Stomach (tissue), 9 donors: Measurements from ENCODE around the gene MAST4. TPM values are rescaled to one million over a fixed set of nuclear protein-coding genes. Genes with fewer than 3 reads are reported as not detected.

Source experiments
- DNase-seq, 2 donors: peaks; one replicate each; pipeline versions ENCODE4 v3.0.0 to v3.0.0-alpha.2; 2013 to 2019
- H3K27ac ChIP-seq, 5 donors: fragments of 200-600 bp in 4 of 5; sonication (generic) in 4 of 5; one replicate each; pipeline ENCODE4 v1.5.1; 2013 to 2019; ENCODE audit warnings: mild to moderate bottlenecking in 1 of 5, moderate library complexity in 1 of 5
- H3K27me3 ChIP-seq, 3 donors: fragments of 200-600 bp; sonication (generic); one replicate each; pipeline ENCODE4 v1.5.1; 2017 to 2019; ENCODE audit warnings: mixed run types in 1 of 3
- H3K36me3 ChIP-seq, 4 donors: fragments of 200-600 bp; sonication (generic); 1 replicate in 3 of 4; 2 replicates in 1 of 4; pipeline ENCODE4 v1.5.1; 2016 to 2019
- H3K4me1 ChIP-seq, 4 donors: fragments of 200-600 bp; sonication (generic); one replicate each; pipeline ENCODE4 v1.5.1; 2016 to 2019
- H3K4me3 ChIP-seq, 4 donors: fragments of 200-600 bp; sonication (generic) in 3 of 4; one replicate each; pipeline ENCODE4 v1.5.1; 2016 to 2019; ENCODE audit warnings: mild to moderate bottlenecking in 1 of 4
- H3K9me3 ChIP-seq, 4 donors: fragments of 200-600 bp; sonication (generic); one replicate each; pipeline ENCODE4 v1.5.1; 2016 to 2019
- CTCF ChIP-seq, 7 experiments: fragments of 450-650 bp in 4 of 7; fragments of 200-600 bp in 3 of 7; sonication (generic) in 3 of 7; IDR thresholded peaks; one replicate each; pipeline ENCODE4 v1.5.1; 2016 to 2019; ENCODE audit warnings: antibody characterized with exemption in 7 of 7, control low read depth in 2 of 7, mild to moderate bottlenecking in 1 of 7
- EP300 ChIP-seq: sonication (generic); formaldehyde crosslinking; IDR thresholded peaks from one replicate; pipeline ENCODE4 v1.6.1; 2017; ENCODE audit warnings: antibody characterized with exemption
- POLR2A ChIP-seq, 4 donors: fragments of 450-650 bp; IDR thresholded peaks; one replicate each; pipeline ENCODE4 v1.6.1; 2016; ENCODE audit warnings: antibody characterized with exemption in 4 of 4, control low read depth in 2 of 4, mild to moderate bottlenecking in 1 of 4, moderate library complexity in 1 of 4
- POLR2AphosphoS5 ChIP-seq, 3 donors: sonication (generic); formaldehyde crosslinking; IDR thresholded peaks; one replicate each; pipeline ENCODE4 v1.6.1; 2016; ENCODE audit warnings: antibody characterized with exemption in 3 of 3
- WGBS, 5 donors: extraction: QIAGEN DNeasy Blood & Tissue Kit in 3 of 5; methylation state at CpG; one replicate each; pipeline versions ENCODE4 v1.1.5 to v1.1.7; 2013 to 2018; 5-methylcytosine and 5-hydroxymethylcytosine counted together
- intact Hi-C: fragments of 100-400 bp; cut with DNase I; formaldehyde crosslinking; loops from one replicate; pipeline ENCODE4 v1.15.1; 2023; ENCODE audit warnings: low total_unique reads
- polyA plus RNA-seq, 3 donors: library from polyadenylated mRNA; stranded (reverse); fragments of 200-250 nt; gene quantifications; one replicate each; pipeline ENCODE4 v1.2.3, GENCODE V29; 2013
- total RNA-seq, 5 donors: library from RNA; depleted of rRNA; stranded (reverse); fragments of >200 nt; gene quantifications; one replicate each; pipeline versions ENCODE4 v1.1.0 to v1.2.3, GENCODE V29; 2014 to 2016
- donor health status: healthy with polysubstance abuse.
- donor health status: Bipolar disorder and iron deficiency.
- donor health status: healthy.

Gene MAST4
- total and polyA plus RNA-seq, 8 donors = 1.5 to 52.5 (median 32.1) TPM

GRCh38 chr5:66621146-66621545 is 25.0 kb downstream of the MAST4 start:
- Histone ChIP-seq H3K4me1 (peaks cover 0 to 11% (median 0%) of the 10 kb centered on the region in 4 donors), H3K4me3 (no peak overlapping the region), H3K9me3 (no peaks in the 10 kb centered on the region), H3K27me3 (no peaks in the 10 kb centered on the region), H3K27ac (no peak overlapping the region), H3K36me3 (no peaks in the 10 kb centered on the region)
- DNase-seq = no peak
- no peak for TF ChIP-seq POLR2A (IDR thresholded peaks at IDR 0.05)
- TF ChIP-seq POLR2AphosphoS5 (IDR thresholded peaks at IDR 0.05) = no peak
- WGBS, 5 donors = 25 to 64% (median 49%) methylated on average over 2 of the region's 2 CpGs
- intact Hi-C loops = no loop called here

- intact Hi-C loops = no loop called here
- Histone ChIP-seq H3K27me3 (no peaks in the 10 kb centered on the region), H3K9me3 (no peaks in the 10 kb centered on the region), H3K4me3 (no peak overlapping the region), H3K36me3 (no peaks in the 10 kb centered on the region), H3K27ac (no peak overlapping the region), H3K4me1 (peaks cover 0 to 5% (median 0%) of the 10 kb centered on the region in 4 donors)
- WGBS, 5 donors = 75 to 84% (median 82%) methylated on average over 4 of the region's 4 CpGs
- DNase-seq = no peak
- TF ChIP-seq EP300 = no peak
- TF ChIP-seq POLR2AphosphoS5 (IDR thresholded peaks at IDR 0.05) = no peak
- TF ChIP-seq CTCF (IDR thresholded peaks at IDR 0.05) = no peak
- TF ChIP-seq POLR2A (IDR thresholded peaks at IDR 0.05) = no peak
Observed at GRCh38 chr5:66621736-66622135, 25.5 kb downstream of the MAST4 start.

- no peak for TF ChIP-seq POLR2AphosphoS5 (IDR thresholded peaks at IDR 0.05)
- no peak for TF ChIP-seq EP300
- TF ChIP-seq POLR2A (IDR thresholded peaks at IDR 0.05) = no peak
- no peak for TF ChIP-seq CTCF (IDR thresholded peaks at IDR 0.05)
- no peak overlapping the region for H3K4me3 ChIP-seq
- H3K36me3 ChIP-seq = no peaks in the 10 kb centered on the region
- peak in 1 of 2 donors; percentile 32 for DNase-seq
- H3K9me3 ChIP-seq = no peaks in the 10 kb centered on the region
- H3K4me1 ChIP-seq = no peaks in the 10 kb centered on the region
- no peak overlapping the region for H3K27ac ChIP-seq
- 63 to 77% (median 64%) methylated on average over 3 of the region's 3 CpGs for WGBS, 5 donors
- intact Hi-C loops = no loop called here
- no peaks in the 10 kb centered on the region for H3K27me3 ChIP-seq
Observed at GRCh38 chr5:66628561-66628960, 32.4 kb downstream of the MAST4 start.

GRCh38 chr5:66629446-66629845 is 33.3 kb downstream of the MAST4 start:
- no peaks in the 10 kb centered on the region for H3K27me3 ChIP-seq
- no peak for DNase-seq
- no peaks in the 10 kb centered on the region for H3K9me3 ChIP-seq
- intact Hi-C loops = no loop called here
- H3K4me3 ChIP-seq = no peak overlapping the region
- 77 to 90% (median 87%) methylated on average over 2 of the region's 2 CpGs for WGBS, 5 donors
- H3K4me1 ChIP-seq = no peaks in the 10 kb centered on the region
- H3K36me3 ChIP-seq = no peaks in the 10 kb centered on the region
- no peak for TF ChIP-seq POLR2AphosphoS5 (IDR thresholded peaks at IDR 0.05)
- no peak for TF ChIP-seq CTCF (IDR thresholded peaks at IDR 0.05)
- no peak for TF ChIP-seq POLR2A (IDR thresholded peaks at IDR 0.05)
- TF ChIP-seq EP300 = no peak
- no peak overlapping the region for H3K27ac ChIP-seq

- H3K4me1 ChIP-seq = no peaks in the 10 kb centered on the region
- no peaks in the 10 kb centered on the region for H3K27me3 ChIP-seq
- no peaks in the 10 kb centered on the region for H3K9me3 ChIP-seq
- TF ChIP-seq POLR2AphosphoS5 (IDR thresholded peaks at IDR 0.05) (no peak), EP300 (no peak)
- DNase-seq = peak in 1 of 2 donors; percentile 41
- WGBS, 5 donors = 78 to 88% (median 82%) methylated on average over 3 of the region's 3 CpGs
- no peak overlapping the region for H3K4me3 ChIP-seq
- no peaks in the 10 kb centered on the region for H3K36me3 ChIP-seq
- intact Hi-C loops = no loop called here
- no peak overlapping the region for H3K27ac ChIP-seq
Observed at GRCh38 chr5:66633754-66634153, 37.6 kb downstream of the MAST4 start.
